ENCODE data around the gene SNRNP48. TPM values are rescaled to one million over a fixed set of nuclear protein-coding genes. Genes with fewer than 3 reads are reported as not detected.

SNRNP48 gene
- total RNA-seq = 11.0 and 16.4 TPM in 2 replicates

GRCh38 chr6:7589949-7590917 lies at the start of gene SNRNP48:
SNRNP48 (plus strand) TSS chr6:7590198; CDS start chr6:7590258, 60 bp downstream.
- no peak for TF ChIP-seq CTCF (IDR thresholded peaks at IDR 0.05; ENCODE audit: insufficient read depth, low read depth, low read length)
- DNase-seq (ENCODE audit: low read depth) = peak; percentile 94
- peak within 1 kb of the TSS; percentile 92 for H3K4me3 ChIP-seq (ENCODE audit: low read depth, low read length)

- no peak for TF ChIP-seq CTCF (IDR thresholded peaks at IDR 0.05; ENCODE audit: insufficient read depth, low read depth, low read length)
- DNase-seq (ENCODE audit: low read depth) = no peak
- H3K4me3 ChIP-seq (ENCODE audit: low read depth, low read length) = peak overlapping the region; percentile 6
Observed at GRCh38 chr6:7540595-7540994, 49.4 kb upstream of the SNRNP48 start.

GRCh38 chr6:7541175-7542064 lies 48.6 kb upstream of the SNRNP48 start, which contains the start of gene DSP:
DSP (plus strand) TSS chr6:7541671; CDS start chr6:7541916, 245 bp downstream.
- no peak for DNase-seq (ENCODE audit: low read depth)
- H3K4me3 ChIP-seq (ENCODE audit: low read depth, low read length) = peak within 1 kb of the TSS; percentile 56
- no peak for TF ChIP-seq CTCF (IDR thresholded peaks at IDR 0.05; ENCODE audit: insufficient read depth, low read depth, low read length)

GRCh38 chr6:7542065-7542873 lies 47.7 kb upstream of the SNRNP48 start:
- peak overlapping the region; percentile 56 for H3K4me3 ChIP-seq (ENCODE audit: low read depth, low read length)
- TF ChIP-seq CTCF (IDR thresholded peaks at IDR 0.05; ENCODE audit: insufficient read depth, low read depth, low read length) = no peak
- DNase-seq (ENCODE audit: low read depth) = no peak

- TF ChIP-seq CTCF (IDR thresholded peaks at IDR 0.05; ENCODE audit: insufficient read depth, low read depth, low read length) = no peak
- peak; percentile 44 for DNase-seq (ENCODE audit: low read depth)
- peak overlapping the region; percentile 56 for H3K4me3 ChIP-seq (ENCODE audit: low read depth, low read length)
Observed at GRCh38 chr6:7542874-7543624, 46.9 kb upstream of the SNRNP48 start.

Data from fibroblast of villous mesenchyme (primary cell).